Lung (tissue), 12 donors: ENCODE measurements around the gene HLA-G. TPM values are rescaled to one million over a fixed set of nuclear protein-coding genes. Genes with fewer than 3 reads are reported as not detected.

Experiments used
- ATAC-seq: fragments of 200-7000 bp; cut with Tn5 transposase; one replicate; pipeline ENCODE4 v1.9.1; 2020; ENCODE audit warnings: moderate number of reproducible peaks; ENCODE audit not compliant: insufficient read depth, low FRiP score
- DNase-seq, 3 donors: peaks; one replicate each; pipeline ENCODE4 v3.0.0-alpha.2; 2013 to 2017
- H3K27ac ChIP-seq, 2 donors: one replicate each; pipeline ENCODE4 v1.5.1; 2013; ENCODE audit warnings: mild to moderate bottlenecking in 2 of 2, moderate library complexity in 2 of 2, control low read depth in 1 of 2, inconsistent platforms in 1 of 2, low read depth in 1 of 2, low read length in 1 of 2
- H3K27me3 ChIP-seq, 3 donors: one replicate each; pipeline ENCODE4 v1.5.1; 2013; ENCODE audit warnings: low read length in 2 of 3; ENCODE audit not compliant: control insufficient read depth in 3 of 3, insufficient read depth in 3 of 3
- H3K36me3 ChIP-seq, 4 donors: one replicate each; pipeline ENCODE4 v1.5.1; 2013; ENCODE audit warnings: low read length in 4 of 4, mild to moderate bottlenecking in 1 of 4, moderate library complexity in 1 of 4; ENCODE audit not compliant: control insufficient read depth in 4 of 4, insufficient read depth in 4 of 4
- H3K4me1 ChIP-seq, 5 donors: one replicate each; pipeline ENCODE4 v1.5.1; 2013; ENCODE audit warnings: low read length in 5 of 5, mild to moderate bottlenecking in 2 of 5, moderate library complexity in 1 of 5; ENCODE audit not compliant: control insufficient read depth in 5 of 5, insufficient read depth in 5 of 5
- H3K4me3 ChIP-seq: one replicate; pipeline ENCODE4 v1.5.1; 2013; ENCODE audit warnings: mild to moderate bottlenecking, control low read depth, moderate library complexity
- H3K9ac ChIP-seq, 2 donors: one replicate each; pipeline ENCODE4 v1.5.1; 2013; ENCODE audit warnings: low read length in 2 of 2, control low read depth in 1 of 2; ENCODE audit not compliant: insufficient read depth in 1 of 2
- H3K9me3 ChIP-seq, 4 donors: one replicate each; pipeline ENCODE4 v1.5.1; 2013; ENCODE audit warnings: low read length in 3 of 4, mild to moderate bottlenecking in 1 of 4, moderate library complexity in 1 of 4; ENCODE audit not compliant: control insufficient read depth in 4 of 4, insufficient read depth in 3 of 4
- CTCF ChIP-seq: IDR thresholded peaks from 2 replicates; pipeline ENCODE4 v1.5.1; 2012; ENCODE audit warnings: mild to moderate bottlenecking; ENCODE audit errors: control extremely low read depth, extremely low read depth
- WGBS, 2 donors: extraction: QIAGEN DNeasy Blood & Tissue Kit; methylation state at CpG; one replicate each; pipeline ENCODE4 v1.1.7; 2013; 5-methylcytosine and 5-hydroxymethylcytosine counted together
- polyA plus RNA-seq, 2 donors: library from polyadenylated mRNA; stranded (reverse); fragments of 200-250 nt; gene quantifications; one replicate each; pipeline ENCODE4 v1.2.1, GENCODE V29; 2013
- total RNA-seq, 2 donors: library from RNA; depleted of rRNA in 1 of 2; stranded (reverse); fragments of >200 nt in 1 of 2; gene quantifications; one replicate each; pipeline ENCODE4 v1.2.1, GENCODE V29; 2014 to 2021
- donor health status: control.
- donor health status: control.
- donor health status: Bipolar disorder and iron deficiency.
- donor health status: healthy.
- donor health status: DM: yes; HTN: yes; CAD: no.

Gene HLA-G
- total and polyA plus RNA-seq, 4 donors = 0.23 to 8.9 (median 4.3) TPM

GRCh38 chr6:29793036-29793356, 34.6 kb upstream of the HLA-G start:
- H3K4me3 ChIP-seq = no peak overlapping the region
- TF ChIP-seq CTCF = no peak
- no peaks in the 10 kb centered on the region for H3K36me3 ChIP-seq
- 31 to 39% methylated on average over 11 of the region's 11 CpGs for WGBS, 2 donors
- DNase-seq (no peak), ATAC-seq (no peak)
- peaks cover 0 to 81% (median 44%) of the 10 kb centered on the region in 3 donors for H3K27me3 ChIP-seq
- H3K4me1 ChIP-seq = peaks cover 0 to 4% (median 0%) of the 10 kb centered on the region in 5 donors
- no peak overlapping the region for H3K9ac ChIP-seq
- H3K27ac ChIP-seq = no peak overlapping the region
- H3K9me3 ChIP-seq = peaks cover 0 to 3% (median under 1%) of the 10 kb centered on the region in 4 donors

DNA sequence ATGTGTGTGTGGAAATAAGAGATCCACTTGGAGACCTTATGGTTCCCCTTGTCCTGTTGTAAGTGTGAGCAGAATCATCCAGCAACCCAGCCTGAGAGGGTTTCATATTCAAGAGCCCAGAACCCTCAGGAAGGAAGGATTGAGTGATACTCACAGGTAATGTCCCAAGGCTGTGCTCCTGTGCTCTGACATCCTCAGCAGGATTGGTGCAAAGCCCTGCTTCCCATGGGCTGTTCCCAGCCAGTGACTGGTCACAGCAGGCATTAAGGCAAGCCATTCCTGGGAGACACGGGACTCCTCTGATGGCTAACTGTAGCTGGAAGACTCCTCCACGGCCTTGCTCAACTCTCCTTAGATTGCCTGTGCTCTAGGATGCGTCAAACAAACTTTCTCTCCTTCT, 33.8 kb upstream of the HLA-G start:
- Histone ChIP-seq H3K4me1 (peaks cover 0 to 4% (median 0%) of the 10 kb centered on the region in 5 donors), H3K4me3 (no peak overlapping the region), H3K27ac (no peak overlapping the region), H3K36me3 (no peaks in the 10 kb centered on the region), H3K27me3 (peaks cover 0 to 84% (median 44%) of the 10 kb centered on the region in 3 donors), H3K9me3 (peaks cover 0 to 3% (median 0%) of the 10 kb centered on the region in 4 donors), H3K9ac (no peak overlapping the region)
- DNase-seq (no peak), ATAC-seq (no peak)
- TF ChIP-seq CTCF = no peak
- WGBS, 2 donors = 55 to 72% methylated on average over 3 of the region's 3 CpGs

DNA sequence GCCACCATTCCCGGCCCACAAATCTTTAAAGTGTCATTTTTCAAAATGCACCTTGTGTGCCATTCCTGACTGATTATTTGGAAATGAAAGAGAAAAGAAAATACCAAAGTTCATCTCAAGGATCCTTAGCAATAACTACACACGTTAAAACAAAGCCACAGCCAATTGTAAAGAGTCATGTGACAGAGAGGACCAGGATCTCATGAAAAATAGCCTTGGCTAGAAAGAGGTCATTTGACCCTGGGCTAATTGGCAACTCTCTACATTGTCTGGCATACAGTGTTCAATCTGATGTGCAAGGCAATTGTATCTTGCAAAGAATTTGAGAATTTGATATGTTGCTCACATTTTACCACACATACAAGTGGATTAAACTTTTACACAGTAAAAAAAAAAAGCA, 31.6 kb upstream of the HLA-G start:
- Histone ChIP-seq H3K9ac (no peak overlapping the region), H3K4me1 (peaks cover 0 to 4% (median 0%) of the 10 kb centered on the region in 5 donors), H3K9me3 (peaks cover 0 to 3% (median 0%) of the 10 kb centered on the region in 4 donors), H3K27ac (no peak overlapping the region), H3K4me3 (no peak overlapping the region), H3K36me3 (no peaks in the 10 kb centered on the region), H3K27me3 (peaks cover 0 to 65% (median 35%) of the 10 kb centered on the region in 3 donors)
- DNase-seq = no peak
- WGBS, 2 donors = 57 to 73% methylated on average over 2 of the region's 2 CpGs
- ATAC-seq = no peak
- no peak for TF ChIP-seq CTCF

DNA sequence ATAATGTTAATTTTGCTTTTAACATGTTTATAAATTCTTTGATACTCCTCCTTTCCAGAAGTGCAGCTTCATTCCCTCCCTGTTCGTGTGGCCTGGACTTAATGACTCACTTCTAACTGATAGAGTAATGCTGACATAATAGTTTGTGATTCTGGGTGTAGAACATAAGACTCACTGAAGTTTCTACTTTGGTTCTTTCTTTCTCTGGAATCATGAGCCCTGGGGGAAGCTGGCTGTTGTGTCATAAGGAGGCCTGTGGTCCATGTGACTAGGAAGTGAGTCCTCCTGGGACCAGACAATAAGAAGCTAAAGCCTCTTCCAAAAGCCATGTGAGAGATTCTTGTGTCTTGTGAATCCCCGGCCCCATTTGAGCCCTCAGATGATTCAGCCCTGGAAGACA, 30.5 kb upstream of the HLA-G start:
- peaks cover 0 to 4% (median 0%) of the 10 kb centered on the region in 5 donors for H3K4me1 ChIP-seq
- 48 to 65% methylated on average over 2 of the region's 2 CpGs for WGBS, 2 donors
- ATAC-seq (no peak), DNase-seq (no peak)
- peaks cover 0 to 3% (median 0%) of the 10 kb centered on the region in 4 donors for H3K9me3 ChIP-seq
- no peak overlapping the region for H3K9ac ChIP-seq
- no peak overlapping the region for H3K4me3 ChIP-seq
- H3K27me3 ChIP-seq = peaks cover 0 to 57% (median 28%) of the 10 kb centered on the region in 3 donors
- H3K36me3 ChIP-seq = no peaks in the 10 kb centered on the region
- no peak for TF ChIP-seq CTCF
- no peak overlapping the region for H3K27ac ChIP-seq
